ENCODE results near the gene LRRC61. TPM values are rescaled to one million over a fixed set of nuclear protein-coding genes. Genes with fewer than 3 reads are reported as not detected.

LRRC61 gene
- total and polyA plus RNA-seq, 2 of the 13 experiments (the other 11 are each of a cell fraction or from before 2014, with no cell fraction given) = 33.0 to 34.8 TPM

DNA sequence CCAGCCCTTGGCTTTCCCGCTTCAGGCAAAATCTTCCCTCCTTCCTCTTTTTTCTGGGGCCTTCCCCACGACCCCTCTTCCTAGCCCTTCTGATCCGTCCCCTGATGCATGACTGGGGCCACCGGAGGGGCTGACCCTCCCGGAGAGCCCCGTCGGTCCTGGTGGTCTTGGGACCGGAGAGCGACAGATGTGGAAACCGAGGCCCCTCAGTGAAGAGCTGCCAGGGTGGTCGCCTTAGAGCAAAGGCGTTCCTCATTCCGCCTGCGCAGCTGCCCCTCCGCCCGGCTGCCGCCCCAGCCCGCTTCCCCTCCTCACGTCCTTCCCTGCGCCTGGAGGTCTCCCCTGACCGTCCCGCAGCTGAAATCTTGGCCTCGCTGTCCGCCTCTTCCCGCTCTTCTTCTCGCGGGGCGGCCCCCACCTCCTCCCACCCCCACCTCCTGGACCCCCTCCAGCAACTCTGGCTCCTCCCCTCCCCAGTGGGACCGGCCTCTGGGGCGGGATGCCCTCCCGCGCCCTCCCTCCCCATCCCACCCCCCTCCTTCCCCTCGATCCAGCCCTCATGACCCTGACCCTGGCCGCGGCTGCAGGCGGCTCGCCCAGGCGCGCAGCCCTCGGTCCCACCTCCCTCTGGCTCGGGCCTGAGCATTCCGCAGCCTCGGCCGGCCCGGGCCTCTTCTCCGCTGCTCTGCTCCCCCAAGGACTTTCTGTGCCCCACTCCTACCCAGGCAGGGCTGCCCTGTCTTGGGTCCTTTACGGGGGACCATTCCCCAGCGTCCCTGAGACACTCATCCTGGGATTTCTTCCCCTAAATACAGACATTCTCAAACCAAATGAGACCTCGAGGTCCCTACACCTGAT, 18.3 kb downstream of the LRRC61 start, which contains the start of gene RARRES2 (continued):
- TF ChIP-seq ARID5B (CRISPR knock-in tag; IDR thresholded peaks at IDR 0.05) = peak; percentile 15; the same call in 1 of the 2 replicates
- TF ChIP-seq ZNF569 (CRISPR knock-in tag; IDR thresholded peaks at IDR 0.05; ENCODE audit: borderline replicate concordance) = no peak
- TF ChIP-seq MZF1 (CRISPR knock-in tag; IDR thresholded peaks at IDR 0.05; ENCODE audit: borderline replicate concordance) = no peak
- TF ChIP-seq, protein P1, sequence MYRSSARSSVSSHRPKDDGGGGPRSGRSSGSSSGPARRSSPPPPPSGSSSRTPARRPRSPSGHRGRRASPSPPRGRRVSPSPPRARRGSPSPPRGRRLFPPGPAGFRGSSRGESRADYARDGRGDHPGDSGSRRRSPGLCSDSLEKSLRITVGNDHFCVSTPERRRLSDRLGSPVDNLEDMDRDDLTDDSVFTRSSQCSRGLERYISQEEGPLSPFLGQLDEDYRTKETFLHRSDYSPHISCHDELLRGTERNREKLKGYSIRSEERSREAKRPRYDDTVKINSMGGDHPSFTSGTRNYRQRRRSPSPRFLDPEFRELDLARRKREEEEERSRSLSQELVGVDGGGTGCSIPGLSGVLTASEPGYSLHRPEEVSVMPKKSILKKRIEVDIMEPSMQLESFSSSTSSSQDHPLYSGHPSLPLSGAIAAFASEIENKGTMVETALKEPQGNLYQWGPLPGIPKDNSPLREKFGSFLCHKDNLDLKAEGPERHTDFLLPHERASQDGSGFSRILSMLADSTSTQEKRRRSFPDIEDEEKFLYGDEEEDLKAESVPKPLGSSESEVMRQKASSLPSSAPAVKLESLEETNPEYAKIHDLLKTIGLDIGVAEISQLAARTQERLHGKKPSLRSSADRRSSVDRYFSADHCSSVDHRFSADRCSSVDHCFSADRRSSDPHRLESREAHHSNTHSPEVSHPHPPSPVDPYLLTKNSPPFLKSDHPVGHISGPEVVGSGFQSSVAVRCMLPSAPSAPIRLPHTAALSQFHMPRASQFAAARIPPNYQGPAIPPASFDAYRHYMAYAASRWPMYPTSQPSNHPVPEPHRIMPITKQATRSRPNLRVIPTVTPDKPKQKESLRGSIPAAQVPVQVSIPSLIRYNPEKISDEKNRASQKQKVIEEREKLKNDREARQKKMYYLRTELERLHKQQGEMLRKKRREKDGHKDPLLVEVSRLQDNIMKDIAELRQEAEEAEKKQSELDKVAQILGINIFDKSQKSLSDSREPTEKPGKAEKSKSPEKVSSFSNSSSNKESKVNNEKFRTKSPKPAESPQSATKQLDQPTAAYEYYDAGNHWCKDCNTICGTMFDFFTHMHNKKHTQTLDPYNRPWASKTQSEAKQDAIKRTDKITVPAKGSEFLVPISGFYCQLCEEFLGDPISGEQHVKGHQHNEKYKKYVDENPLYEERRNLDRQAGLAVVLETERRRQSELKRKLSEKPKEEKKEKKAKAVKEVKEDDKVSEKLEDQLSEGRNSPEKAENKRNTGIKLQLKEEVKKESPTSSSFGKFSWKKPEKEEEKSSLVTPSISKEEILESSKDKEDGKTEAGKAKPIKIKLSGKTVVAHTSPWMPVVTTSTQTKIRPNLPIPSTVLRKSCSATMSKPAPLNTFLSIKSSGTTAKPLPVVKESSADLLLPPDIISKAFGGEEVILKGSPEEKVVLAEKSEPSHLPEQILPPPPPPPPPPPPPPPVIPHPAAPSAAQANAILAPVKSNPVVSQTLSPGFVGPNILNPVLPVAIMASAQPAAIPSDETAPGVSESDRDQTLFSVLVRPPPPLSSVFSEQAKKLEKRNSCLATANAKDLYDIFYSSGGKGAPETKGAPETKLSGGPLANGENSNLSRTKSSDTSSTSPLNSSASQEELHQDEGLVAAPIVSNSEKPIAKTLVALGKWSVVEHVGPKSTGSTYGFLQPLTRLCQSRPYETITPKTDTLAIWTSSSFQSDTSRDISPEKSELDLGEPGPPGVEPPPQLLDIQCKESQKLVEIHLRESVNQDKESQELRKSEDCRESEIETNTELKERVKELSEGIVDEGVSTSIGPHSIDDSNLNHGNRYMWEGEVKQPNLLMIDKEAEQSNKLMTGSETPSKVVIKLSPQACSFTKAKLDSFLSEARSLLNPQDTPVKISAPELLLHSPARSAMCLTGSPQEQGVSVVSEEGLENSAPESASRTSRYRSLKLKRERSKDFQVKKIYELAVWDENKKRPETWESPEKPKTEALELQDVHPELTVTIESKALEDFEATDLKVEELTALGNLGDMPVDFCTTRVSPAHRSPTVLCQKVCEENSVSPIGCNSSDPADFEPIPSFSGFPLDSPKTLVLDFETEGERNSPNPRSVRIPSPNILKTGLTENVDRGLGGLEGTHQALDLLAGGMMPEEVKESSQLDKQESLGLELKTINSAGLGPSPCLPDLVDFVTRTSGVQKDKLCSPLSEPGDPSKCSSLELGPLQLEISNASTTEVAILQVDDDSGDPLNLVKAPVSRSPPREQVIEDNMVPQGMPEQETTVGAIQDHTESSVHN (CRISPR knock-in tag; IDR thresholded peaks at IDR 0.05) = no peak
- TF ChIP-seq NR2F1 (CRISPR knock-in tag; IDR thresholded peaks at IDR 0.05) = peak in 1 of 2 experiments; percentile 65; a peak in 1 of 4 replicates
- TF ChIP-seq, protein P2, sequence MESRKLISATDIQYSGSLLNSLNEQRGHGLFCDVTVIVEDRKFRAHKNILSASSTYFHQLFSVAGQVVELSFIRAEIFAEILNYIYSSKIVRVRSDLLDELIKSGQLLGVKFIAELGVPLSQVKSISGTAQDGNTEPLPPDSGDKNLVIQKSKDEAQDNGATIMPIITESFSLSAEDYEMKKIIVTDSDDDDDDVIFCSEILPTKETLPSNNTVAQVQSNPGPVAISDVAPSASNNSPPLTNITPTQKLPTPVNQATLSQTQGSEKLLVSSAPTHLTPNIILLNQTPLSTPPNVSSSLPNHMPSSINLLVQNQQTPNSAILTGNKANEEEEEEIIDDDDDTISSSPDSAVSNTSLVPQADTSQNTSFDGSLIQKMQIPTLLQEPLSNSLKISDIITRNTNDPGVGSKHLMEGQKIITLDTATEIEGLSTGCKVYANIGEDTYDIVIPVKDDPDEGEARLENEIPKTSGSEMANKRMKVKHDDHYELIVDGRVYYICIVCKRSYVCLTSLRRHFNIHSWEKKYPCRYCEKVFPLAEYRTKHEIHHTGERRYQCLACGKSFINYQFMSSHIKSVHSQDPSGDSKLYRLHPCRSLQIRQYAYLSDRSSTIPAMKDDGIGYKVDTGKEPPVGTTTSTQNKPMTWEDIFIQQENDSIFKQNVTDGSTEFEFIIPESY (CRISPR knock-in tag; IDR thresholded peaks at IDR 0.05) = no peak
- peak; percentile 34; the same call in 1 of the 2 replicates for TF ChIP-seq TAF1 (CRISPR knock-in tag; IDR thresholded peaks at IDR 0.05)
- no peak for TF ChIP-seq ZNF761 (CRISPR knock-in tag; conservative IDR thresholded peaks at IDR 0.05)
- TF ChIP-seq, protein P3, sequence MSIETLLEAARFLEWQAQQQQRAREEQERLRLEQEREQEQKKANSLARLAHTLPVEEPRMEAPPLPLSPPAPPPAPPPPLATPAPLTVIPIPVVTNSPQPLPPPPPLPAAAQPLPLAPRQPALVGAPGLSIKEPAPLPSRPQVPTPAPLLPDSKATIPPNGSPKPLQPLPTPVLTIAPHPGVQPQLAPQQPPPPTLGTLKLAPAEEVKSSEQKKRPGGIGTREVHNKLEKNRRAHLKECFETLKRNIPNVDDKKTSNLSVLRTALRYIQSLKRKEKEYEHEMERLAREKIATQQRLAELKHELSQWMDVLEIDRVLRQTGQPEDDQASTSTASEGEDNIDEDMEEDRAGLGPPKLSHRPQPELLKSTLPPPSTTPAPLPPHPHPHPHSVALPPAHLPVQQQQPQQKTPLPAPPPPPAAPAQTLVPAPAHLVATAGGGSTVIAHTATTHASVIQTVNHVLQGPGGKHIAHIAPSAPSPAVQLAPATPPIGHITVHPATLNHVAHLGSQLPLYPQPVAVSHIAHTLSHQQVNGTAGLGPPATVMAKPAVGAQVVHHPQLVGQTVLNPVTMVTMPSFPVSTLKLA (IDR thresholded peaks at IDR 0.05) = no peak

Data from HepG2 (cell line).